Activated naive CD8-positive, alpha-beta T cell (primary cell): ENCODE results near the gene MYL12B.

ENCODE experiments used
- H3K27ac Mint-ChIP-seq: one replicate; pipeline ENCODE4 v1.8.0; 2021; ENCODE audit warnings: mixed read lengths
- H3K27me3 Mint-ChIP-seq: one replicate; pipeline ENCODE4 v1.8.0; 2021; ENCODE audit warnings: mixed read lengths
- H3K36me3 Mint-ChIP-seq: one replicate; pipeline ENCODE4 v1.8.0; 2021; ENCODE audit warnings: mixed read lengths
- H3K4me1 Mint-ChIP-seq: one replicate; pipeline ENCODE4 v1.8.0; 2021; ENCODE audit warnings: low read depth, mixed read lengths
- H3K4me3 Mint-ChIP-seq: one replicate; pipeline ENCODE4 v1.8.0; 2021; ENCODE audit warnings: mild to moderate bottlenecking, mixed read lengths
- H3K9me3 Mint-ChIP-seq: one replicate; pipeline ENCODE4 v1.8.0; 2021; ENCODE audit warnings: low read depth, mixed read lengths

Gene MYL12B

DNA sequence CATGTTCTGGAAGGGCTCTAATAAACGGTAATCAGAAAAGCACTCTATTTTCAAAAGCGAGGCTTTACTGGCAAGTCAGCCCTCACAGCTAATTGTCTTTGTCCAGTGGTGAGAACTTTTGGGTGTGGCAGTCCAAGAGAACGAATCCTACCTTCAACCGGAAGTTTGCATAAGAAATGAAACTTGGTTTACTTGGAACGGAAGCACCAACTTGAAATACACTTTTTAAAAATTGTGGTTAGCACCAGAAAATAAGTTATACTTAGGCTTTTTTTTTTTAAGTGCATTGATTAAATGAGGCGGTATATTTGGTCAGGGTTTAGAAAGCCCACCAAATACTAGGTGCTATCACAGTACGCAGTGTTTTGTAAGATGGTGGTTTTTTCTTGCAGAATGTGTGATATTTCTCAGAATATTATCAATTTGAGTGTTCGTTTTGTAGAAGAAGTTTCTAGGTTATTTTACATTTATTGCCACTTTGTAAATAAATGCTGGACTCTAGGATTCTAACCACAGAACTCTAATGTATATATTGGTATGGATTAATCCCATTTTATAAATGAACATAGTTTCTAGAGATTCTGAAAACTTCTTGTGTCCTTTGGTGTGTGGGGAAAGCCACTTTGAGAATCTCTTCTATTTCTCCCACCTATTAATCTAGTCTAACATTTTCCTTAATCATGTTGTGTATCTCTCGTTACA is 13.1 kb upstream of the MYL12B start:
- peaks cover 14% of the 10 kb centered on the region for H3K36me3 Mint-ChIP-seq
- H3K9me3 Mint-ChIP-seq = no peaks in the 10 kb centered on the region
- H3K27me3 Mint-ChIP-seq = no peaks in the 10 kb centered on the region
- peaks cover 61% of the 10 kb centered on the region for H3K4me1 Mint-ChIP-seq
- peak overlapping the region; percentile 97 for H3K4me3 Mint-ChIP-seq
- peak overlapping the region; percentile 93 for H3K27ac Mint-ChIP-seq

DNA sequence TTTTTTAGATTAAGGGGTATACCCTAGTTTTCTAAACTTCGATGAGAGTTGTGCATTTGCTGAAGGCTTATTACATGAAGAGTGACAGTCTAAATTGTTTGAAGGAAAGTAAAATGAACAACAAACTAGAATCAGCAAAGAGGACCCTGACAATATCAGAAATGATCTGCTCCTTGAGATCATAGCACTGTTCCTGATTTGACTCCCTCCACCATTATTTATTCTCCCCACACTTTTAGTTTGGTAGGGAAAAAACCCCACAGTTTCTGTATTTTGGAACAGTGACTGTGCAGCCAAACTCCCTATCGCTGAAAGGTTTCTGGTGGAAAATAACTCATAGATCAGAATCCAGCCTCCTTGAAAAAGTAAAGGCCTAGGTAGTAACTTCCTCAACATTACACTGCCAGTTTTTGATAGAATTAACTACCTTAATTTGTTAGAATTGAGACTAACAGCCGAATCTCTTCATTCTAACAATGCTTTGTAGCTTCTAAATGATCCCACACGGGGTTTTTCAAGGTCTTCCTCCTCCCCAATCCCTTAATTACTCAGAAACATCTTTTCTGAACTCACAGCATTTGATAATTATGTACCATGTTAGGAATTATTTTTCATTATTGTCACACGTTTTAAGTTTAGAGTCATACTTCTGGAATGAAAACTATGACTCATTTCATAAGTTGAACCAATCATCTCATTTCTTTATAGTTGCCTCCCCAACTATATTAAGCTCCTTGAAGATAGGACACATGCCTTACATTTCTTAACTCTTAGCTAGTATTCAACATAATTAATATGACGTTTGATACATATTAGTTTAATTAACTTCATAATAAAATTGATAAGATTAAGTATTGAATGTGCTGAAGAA is 11.5 kb upstream of the MYL12B start:
- Mint-ChIP-seq H3K4me1 (peaks cover 67% of the 10 kb centered on the region), H3K4me3 (peak overlapping the region; percentile 97), H3K36me3 (peaks cover 22% of the 10 kb centered on the region), H3K9me3 (no peaks in the 10 kb centered on the region), H3K27me3 (no peaks in the 10 kb centered on the region), H3K27ac (peak overlapping the region; percentile 93)

DNA sequence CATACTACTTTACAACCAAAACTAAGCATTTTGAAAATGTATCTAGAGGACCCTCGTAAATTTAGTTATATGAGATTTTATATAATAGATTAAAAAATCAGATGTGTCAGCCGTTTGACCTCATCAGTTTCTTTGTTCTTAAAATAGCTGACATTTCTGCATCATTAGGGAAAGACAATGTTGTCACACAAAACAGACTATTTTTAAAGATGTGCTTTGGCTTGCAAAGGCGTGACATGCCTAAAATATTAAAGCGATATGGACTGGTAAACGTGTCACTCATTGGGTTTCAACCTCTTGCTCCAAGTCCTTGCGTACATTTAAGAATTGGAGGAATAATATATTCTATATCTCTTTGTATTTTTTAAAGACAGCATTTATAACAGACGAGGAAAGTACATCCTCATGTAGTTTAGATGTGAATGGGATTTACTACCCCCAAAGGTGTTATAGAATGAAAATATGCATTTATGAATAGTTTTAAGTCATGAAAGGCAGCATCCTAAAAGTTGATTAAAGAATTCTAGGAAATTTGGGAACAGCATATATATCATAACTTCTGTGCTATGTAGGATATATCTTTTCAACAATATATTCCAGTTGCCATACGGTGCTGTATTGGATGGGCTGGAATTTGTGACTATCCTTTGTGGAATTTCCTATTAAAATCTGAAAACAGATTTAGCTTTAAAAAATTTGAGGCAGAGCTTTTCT is 10.5 kb upstream of the MYL12B start:
- Mint-ChIP-seq H3K27ac (peak overlapping the region; percentile 88), H3K4me1 (peaks cover 65% of the 10 kb centered on the region), H3K4me3 (peak overlapping the region; percentile 73), H3K36me3 (peaks cover 26% of the 10 kb centered on the region), H3K9me3 (no peaks in the 10 kb centered on the region), H3K27me3 (no peaks in the 10 kb centered on the region)

DNA sequence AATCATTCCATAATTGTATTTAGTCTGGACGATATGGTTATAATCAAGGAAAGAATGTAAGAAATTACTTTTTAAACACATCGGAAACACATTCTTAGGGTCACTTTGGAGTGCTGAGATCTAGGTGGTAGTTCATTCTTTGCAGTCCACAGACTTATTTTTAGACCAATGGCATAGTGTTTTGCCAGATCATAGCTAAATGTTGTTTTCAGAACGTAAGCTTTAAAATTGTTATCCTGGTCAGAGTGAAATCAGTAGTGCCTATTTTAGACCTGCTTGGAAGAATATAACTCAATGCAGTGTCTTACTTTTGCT is 10.0 kb upstream of the MYL12B start:
- H3K36me3 Mint-ChIP-seq = peaks cover 26% of the 10 kb centered on the region
- H3K9me3 Mint-ChIP-seq = no peaks in the 10 kb centered on the region
- H3K27me3 Mint-ChIP-seq = no peaks in the 10 kb centered on the region
- H3K4me3 Mint-ChIP-seq = peak overlapping the region; percentile 73
- H3K27ac Mint-ChIP-seq = peak overlapping the region; percentile 88
- H3K4me1 Mint-ChIP-seq = peaks cover 67% of the 10 kb centered on the region

DNA sequence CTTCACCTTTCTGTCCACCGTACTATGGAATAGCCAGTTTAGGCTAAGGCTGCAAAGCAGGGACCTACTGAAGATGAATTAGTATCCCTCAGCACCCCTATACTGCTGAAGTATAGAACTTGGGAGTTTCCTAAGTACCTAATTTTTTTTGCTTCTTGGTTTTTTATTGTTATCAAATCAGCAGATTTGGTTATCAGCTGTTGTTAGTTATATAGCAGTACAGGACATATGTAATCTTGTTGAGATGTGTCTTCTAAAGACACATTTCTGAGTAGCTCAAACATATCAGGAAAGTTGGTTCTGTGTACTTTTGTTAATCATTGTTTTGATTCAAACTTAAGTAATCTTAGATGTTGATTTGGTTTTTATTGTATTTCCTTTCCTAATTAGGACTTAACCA is 9.1 kb upstream of the MYL12B start:
- peak overlapping the region; percentile 88 for H3K27ac Mint-ChIP-seq

DNA sequence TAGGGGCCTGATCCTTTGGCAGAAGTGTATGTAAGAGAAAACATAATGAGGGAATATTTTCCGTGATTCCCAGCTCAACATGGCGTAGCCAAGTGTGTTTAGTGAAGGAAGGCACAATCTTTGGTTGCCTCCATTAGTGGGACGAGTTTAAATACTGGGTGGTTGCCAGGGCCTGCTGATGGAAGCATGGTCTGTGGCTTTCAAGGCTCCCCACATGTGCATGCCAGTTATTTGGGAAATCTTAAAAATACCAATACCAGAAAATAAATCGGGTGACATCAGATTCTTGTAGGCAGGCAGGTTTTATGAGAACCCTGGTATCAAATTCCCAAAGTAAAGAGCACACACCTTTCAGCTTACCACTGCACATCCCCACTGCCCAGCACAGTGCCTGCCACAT is 7.2 kb upstream of the MYL12B start:
- H3K27me3 Mint-ChIP-seq = no peaks in the 10 kb centered on the region
- peaks cover 30% of the 10 kb centered on the region for H3K36me3 Mint-ChIP-seq
- H3K27ac Mint-ChIP-seq = peak overlapping the region; percentile 88
- H3K4me3 Mint-ChIP-seq = no peak overlapping the region
- H3K9me3 Mint-ChIP-seq = no peaks in the 10 kb centered on the region
- peaks cover 89% of the 10 kb centered on the region for H3K4me1 Mint-ChIP-seq

More for the DNA sequence above, 9.1 kb upstream of the MYL12B start:
- Mint-ChIP-seq H3K4me3 (peak overlapping the region; percentile 62), H3K4me1 (peaks cover 76% of the 10 kb centered on the region), H3K27me3 (no peaks in the 10 kb centered on the region), H3K36me3 (peaks cover 31% of the 10 kb centered on the region), H3K9me3 (no peaks in the 10 kb centered on the region)

DNA sequence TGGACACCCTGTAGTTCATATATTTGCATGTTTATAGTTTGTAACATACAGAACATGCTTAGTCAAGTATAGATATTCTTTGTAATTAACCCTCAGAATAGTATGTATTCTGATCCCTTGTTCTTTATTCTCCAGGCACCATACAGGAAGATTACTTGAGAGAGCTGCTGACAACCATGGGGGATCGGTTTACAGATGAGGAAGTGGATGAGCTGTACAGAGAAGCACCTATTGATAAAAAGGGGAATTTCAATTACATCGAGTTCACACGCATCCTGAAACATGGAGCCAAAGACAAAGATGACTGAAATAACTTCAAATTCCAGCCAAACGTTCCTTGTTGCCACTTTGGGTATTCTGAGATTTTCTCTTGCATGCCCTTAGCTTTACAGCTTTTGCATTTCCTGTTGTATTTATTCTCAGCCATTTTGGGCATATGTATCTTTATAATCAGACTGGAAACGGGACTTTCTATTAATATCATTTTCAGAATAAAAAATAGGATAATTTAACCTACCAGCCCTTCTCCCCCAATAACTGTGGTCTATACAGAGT is 6.2 kb upstream of the MYL12B start:
- H3K4me3 Mint-ChIP-seq = no peak overlapping the region
- peaks cover 90% of the 10 kb centered on the region for H3K4me1 Mint-ChIP-seq
- H3K9me3 Mint-ChIP-seq = no peaks in the 10 kb centered on the region
- H3K27ac Mint-ChIP-seq = peak overlapping the region; percentile 70
- H3K36me3 Mint-ChIP-seq = peaks cover 30% of the 10 kb centered on the region
- no peaks in the 10 kb centered on the region for H3K27me3 Mint-ChIP-seq

DNA sequence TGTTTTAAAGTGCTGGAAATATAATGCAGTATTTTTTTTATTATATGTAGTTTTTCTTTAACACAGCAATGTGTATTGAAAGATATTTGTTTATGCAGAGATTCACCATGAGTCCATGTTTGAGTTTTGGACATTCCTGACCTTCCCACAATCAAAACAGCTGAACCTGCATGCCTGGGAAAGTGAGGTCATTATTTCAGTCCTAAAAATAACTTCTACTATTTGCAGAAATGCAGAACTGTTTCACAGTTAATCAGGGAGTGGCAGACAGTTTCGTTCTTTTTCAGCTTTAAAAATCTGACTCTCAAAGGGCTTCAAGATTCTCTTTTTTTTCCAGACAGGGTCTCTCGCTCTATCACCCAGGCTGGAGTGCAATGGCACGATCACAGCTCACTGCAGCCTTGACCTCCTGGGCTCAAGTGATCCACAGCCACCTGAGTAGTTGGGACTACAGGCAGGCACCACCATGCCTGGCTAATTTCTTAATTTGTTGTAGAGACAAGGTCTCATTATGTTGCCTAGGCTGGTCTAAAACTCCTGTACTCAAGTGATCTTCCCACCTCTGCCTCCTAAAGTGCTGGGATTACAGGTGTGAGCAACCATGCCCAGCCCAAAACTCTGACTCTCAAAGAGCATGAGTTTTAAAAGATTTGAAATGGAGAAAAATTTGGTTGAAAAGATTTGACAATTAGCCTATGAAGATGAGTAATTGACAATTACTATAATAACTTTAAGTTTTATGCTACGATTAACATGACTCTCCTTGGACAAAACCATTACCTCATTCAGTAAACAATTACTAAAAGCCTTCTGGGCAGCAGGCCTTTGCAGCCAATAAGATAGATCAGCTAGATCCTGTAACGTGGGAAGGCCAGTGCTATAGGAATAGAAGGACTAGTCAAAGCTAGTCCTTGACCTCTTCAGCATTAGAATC is 5.0 kb upstream of the MYL12B start:
- peaks cover 30% of the 10 kb centered on the region for H3K36me3 Mint-ChIP-seq
- peak overlapping the region; percentile 36 for H3K4me3 Mint-ChIP-seq
- peaks cover 86% of the 10 kb centered on the region for H3K4me1 Mint-ChIP-seq
- H3K27ac Mint-ChIP-seq = peak overlapping the region; percentile 100
- H3K27me3 Mint-ChIP-seq = no peaks in the 10 kb centered on the region
- H3K9me3 Mint-ChIP-seq = no peaks in the 10 kb centered on the region

DNA sequence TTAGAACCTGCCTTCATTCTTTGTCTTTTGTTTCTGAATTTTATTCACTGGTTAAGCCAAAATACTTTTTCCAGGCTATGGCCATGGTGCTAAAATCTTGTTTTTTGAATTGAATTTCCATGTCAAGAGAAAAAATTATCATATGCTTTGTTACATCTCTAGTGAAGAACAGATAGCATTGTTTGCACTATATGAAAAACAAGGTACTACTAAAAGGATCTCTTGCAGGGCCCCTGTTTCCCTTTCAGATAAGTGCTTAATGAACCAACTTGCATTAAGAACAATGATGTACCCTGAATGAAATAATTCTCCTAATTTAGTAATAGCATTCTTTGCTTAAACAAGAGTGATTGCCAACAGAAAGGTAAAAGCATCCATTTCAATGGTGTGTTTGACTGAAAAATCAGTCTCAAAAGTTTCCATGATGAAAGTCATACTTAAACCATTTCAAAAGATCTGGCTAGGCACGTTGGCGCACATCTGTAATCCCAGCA is 4.3 kb upstream of the MYL12B start:
- no peaks in the 10 kb centered on the region for H3K27me3 Mint-ChIP-seq
- H3K27ac Mint-ChIP-seq = peak overlapping the region; percentile 100
- peak overlapping the region; percentile 36 for H3K4me3 Mint-ChIP-seq
- peaks cover 30% of the 10 kb centered on the region for H3K36me3 Mint-ChIP-seq
- no peaks in the 10 kb centered on the region for H3K9me3 Mint-ChIP-seq
- peaks cover 81% of the 10 kb centered on the region for H3K4me1 Mint-ChIP-seq

DNA sequence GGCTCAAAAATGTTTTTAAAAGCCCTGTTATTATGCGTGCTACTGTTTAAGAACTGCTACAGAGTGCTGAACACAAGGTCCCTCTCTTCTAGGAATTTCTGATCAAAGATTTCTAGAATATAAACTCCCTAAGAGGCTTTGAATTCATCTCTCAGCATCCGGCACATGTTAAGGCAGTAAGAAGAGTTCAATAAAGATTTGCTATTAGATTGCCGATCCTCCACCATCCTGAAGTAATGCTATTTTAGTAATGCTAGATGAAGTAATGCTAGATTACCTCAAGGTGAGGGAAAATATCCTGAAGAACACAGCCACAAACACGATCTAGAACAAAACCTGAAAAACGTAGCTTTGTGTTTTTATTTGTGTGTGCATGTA is 949 bp upstream of the MYL12B start:
- peak overlapping the region; percentile 98 for H3K4me3 Mint-ChIP-seq
- no peaks in the 10 kb centered on the region for H3K27me3 Mint-ChIP-seq
- peak overlapping the region; percentile 100 for H3K27ac Mint-ChIP-seq
- H3K4me1 Mint-ChIP-seq = peaks cover 80% of the 10 kb centered on the region
- H3K9me3 Mint-ChIP-seq = no peaks in the 10 kb centered on the region
- peaks cover 8% of the 10 kb centered on the region for H3K36me3 Mint-ChIP-seq

DNA sequence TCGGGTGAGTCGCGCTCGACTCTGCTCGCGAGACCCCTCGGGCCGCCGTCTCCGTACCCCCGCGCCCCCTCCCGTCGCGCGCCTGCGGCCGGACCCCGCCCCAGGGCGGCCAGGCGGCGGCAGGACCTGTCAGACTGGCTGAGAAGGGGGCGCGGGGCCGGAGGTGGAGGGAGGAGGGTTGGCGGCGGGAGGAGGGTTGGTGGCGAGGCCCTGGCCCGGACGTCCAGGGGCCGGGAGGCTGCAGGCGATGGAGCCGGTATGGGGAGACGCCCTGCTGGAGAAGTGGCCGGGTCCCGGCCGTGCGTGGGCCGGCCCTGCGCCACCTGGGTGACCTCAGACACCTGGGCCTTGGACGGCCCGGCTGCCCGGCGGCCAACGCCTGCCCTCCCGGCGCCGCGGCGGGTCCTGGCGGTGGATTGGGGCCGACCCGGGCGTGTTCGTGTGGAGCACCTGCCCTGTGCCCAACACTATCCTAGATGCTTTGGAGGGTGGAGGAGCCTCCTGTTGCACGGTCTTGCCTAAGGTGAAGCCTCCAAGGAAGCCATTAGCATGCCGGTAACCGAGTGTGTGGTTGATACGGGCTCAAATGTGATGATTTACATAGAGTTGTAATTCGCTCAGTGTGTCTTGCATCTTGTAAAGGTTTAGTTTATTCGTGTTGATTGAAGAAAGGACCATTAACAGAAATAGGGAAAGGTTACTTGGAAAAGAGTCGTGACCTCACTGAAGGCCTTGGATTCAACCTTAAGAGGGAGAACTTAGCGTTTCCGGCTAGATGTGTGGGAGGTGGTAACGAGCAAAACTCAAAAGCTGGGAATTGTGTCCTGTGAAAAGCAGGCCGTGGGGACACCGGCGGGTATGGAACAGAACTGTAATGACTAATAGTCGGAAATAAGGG is 550 bp downstream of the MYL12B start:
- Mint-ChIP-seq H3K4me3 (peak overlapping the region; percentile 98), H3K4me1 (peaks cover 82% of the 10 kb centered on the region), H3K9me3 (no peaks in the 10 kb centered on the region), H3K27me3 (no peaks in the 10 kb centered on the region), H3K36me3 (peaks cover 5% of the 10 kb centered on the region), H3K27ac (peak overlapping the region; percentile 84)

DNA sequence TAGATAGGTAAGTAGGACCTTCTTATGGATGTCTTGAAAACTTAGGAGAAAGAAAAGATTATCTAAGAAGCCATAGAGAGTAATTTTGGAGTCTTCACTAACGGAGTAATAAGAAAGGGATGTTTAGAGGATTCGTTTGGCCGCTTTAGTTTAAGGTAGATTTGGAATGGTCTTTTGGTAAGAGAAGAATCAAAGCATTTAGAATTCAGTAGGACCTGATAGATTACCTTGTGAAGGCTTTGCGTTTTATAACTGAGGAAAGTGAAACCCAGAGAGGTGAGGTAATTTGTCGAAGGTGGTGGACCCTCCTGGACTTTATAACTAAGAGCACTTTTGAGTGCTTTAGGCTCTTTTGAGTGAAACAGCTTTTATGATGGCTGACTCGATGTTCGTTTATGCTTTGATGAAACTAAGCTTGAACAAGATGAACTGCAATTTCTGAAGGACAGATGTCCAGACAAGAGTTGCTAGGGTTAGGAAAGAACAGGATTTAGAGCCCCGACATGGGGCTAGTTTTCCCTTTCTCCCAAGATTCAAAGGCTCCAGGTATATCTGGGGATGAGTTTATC is 1.3 kb downstream of the MYL12B start:
- H3K4me3 Mint-ChIP-seq = peak overlapping the region; percentile 94
- H3K27ac Mint-ChIP-seq = peak overlapping the region; percentile 84
- H3K4me1 Mint-ChIP-seq = peaks cover 78% of the 10 kb centered on the region
- no peaks in the 10 kb centered on the region for H3K9me3 Mint-ChIP-seq
- no peaks in the 10 kb centered on the region for H3K27me3 Mint-ChIP-seq
- H3K36me3 Mint-ChIP-seq = peaks cover 2% of the 10 kb centered on the region

DNA sequence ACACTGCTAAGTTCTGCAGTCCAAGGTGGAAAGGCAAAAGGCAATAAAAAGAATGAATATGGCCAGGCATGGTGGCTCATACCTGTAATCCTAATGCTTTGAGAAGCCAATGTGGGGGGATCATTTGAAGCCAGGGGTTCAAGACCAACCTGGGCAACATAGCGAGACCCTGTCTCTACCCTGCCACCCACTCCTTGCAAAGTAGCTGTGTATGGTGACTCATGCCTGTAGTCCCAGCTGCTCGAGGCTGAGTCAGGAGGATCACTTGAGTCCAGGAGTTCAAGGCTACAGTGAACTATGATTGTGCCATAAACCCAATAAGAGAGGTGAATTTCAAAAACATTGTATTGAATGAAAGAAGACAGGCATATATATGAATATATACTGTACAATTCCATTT is 2.4 kb downstream of the MYL12B start:
- Mint-ChIP-seq H3K27ac (peak overlapping the region; percentile 76), H3K4me1 (peaks cover 79% of the 10 kb centered on the region), H3K36me3 (no peaks in the 10 kb centered on the region), H3K4me3 (peak overlapping the region; percentile 66), H3K27me3 (no peaks in the 10 kb centered on the region), H3K9me3 (no peaks in the 10 kb centered on the region)
